DMS153 (cell line): Measurements from ENCODE around the gene CFAP157.

ENCODE experiments used
- DNase-seq: peaks from one replicate; lab custom pipeline; 2025; lab: John Stamatoyannopoulos, UW

CFAP157 gene

DNA sequence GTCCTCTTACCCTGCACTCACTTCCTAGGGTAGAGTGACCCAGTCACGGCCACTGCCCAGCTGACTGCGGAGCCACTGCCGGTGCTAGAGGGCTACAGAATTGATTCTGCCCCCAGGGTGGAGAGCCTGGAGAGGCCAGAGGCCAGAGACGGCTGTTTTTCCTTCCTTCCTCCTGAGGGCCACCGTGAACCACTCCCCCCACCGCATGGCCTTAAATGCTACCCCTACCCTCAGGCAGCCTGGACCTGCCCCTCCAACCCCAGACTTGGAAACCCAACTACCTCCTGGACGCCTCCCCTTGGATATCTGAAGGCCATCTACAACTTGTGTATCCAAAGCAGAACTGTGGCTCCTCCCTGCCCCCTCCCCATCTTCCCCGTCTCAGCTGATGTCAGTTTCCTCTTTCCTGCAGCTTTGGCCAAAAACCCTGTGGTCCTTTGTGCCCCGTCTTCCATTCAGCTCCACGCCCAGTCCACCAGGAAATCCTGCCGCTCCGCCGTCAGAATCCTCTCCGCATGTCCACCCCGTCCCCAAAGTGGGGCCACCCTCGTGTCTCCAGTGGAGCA lies 55.4 kb downstream of the CFAP157 start:
- no peak for DNase-seq

GRCh38 chr9:127763918-127764384 lies 57.2 kb downstream of the CFAP157 start:
- no peak for DNase-seq

GRCh38 chr9:127765418-127765817 lies 58.6 kb downstream of the CFAP157 start:
- no peak for DNase-seq
